GM12878 (cell line): Measurements from ENCODE around the gene NPM1. TPM values are rescaled to one million over a fixed set of nuclear protein-coding genes. Genes with fewer than 3 reads are reported as not detected.

ENCODE experiments used
- ATAC-seq: fragments of 200-7000 bp; cut with Tn5 transposase; 3 replicates; pipeline ENCODE4 v1.9.1; 2020; ENCODE audit warnings: mild to moderate bottlenecking, moderate library complexity
- BruUV-seq: library from RNA; stranded (reverse); fragments of 400-500 nt; replicated peaks from 2 replicates; lab custom pipeline; 2021; lab: Mats Ljungman, UMichigan
- CTCF ChIA-PET: fragments of 300-600 bp; sonication (Branson Sonifier 250); formaldehyde crosslinking; extraction: SDS; loops from one replicate; lab custom pipeline; 2021; ENCODE audit warnings: inconsistent platforms; lab: Yijun Ruan, JAX
- POLR2A ChIA-PET: fragments of 350-600 bp; formaldehyde crosslinking; extraction: SDS; loops from one replicate; lab custom pipeline; 2021; ENCODE audit warnings: inconsistent platforms; lab: Charles Lee
- RAD21 ChIA-PET: fragments of 300-600 bp; sonication (Branson Sonifier 250); formaldehyde crosslinking; loops from one replicate; lab custom pipeline; 2023; ENCODE audit warnings: antibody characterized with exemption; ENCODE audit not compliant: unreplicated experiment; lab: Charles Lee
- SMC1A ChIA-PET: fragments of 300-600 bp; sonication (Branson Sonifier 250); formaldehyde crosslinking; loops from one replicate; lab custom pipeline; 2023; ENCODE audit not compliant: unreplicated experiment, uncharacterized antibody; lab: Charles Lee
- DNase-seq: peaks from one replicate; pipeline ENCODE4 v3.0.0-alpha.2; 2011; ENCODE audit warnings: low read depth, low spot score
- FAIRE-seq: peaks from 3 replicates; lab custom pipeline; 2011; peaks lifted over from hg19 to GRCh38; lab: Jason Lieb, UNC
- H2AFZ ChIP-seq: 2 replicates; pipeline ENCODE4 v1.6.0; 2011; ENCODE audit warnings: low read depth, low read length, control low read depth; ENCODE audit not compliant: control insufficient read depth
- H3K27ac ChIP-seq: 2 replicates; pipeline ENCODE4 v1.5.1; 2011; ENCODE audit warnings: control low read depth; ENCODE audit not compliant: control insufficient read depth, insufficient read depth
- H3K27me3 ChIP-seq, 2 experiments: replicated peaks in 1 of 2; 2 replicates each; pipeline versions ENCODE4 v1.6.0 to v1.6.1; 2011; ENCODE audit warnings: low read length in 1 of 2; ENCODE audit not compliant: control insufficient read depth in 2 of 2, insufficient read depth in 2 of 2
- H3K36me3 ChIP-seq, 2 experiments: 2 replicates each; pipeline ENCODE4 v1.5.1; 2011; ENCODE audit warnings: low read length in 1 of 2; ENCODE audit not compliant: control insufficient read depth in 2 of 2, insufficient read depth in 2 of 2
- H3K4me1 ChIP-seq: 2 replicates; pipeline ENCODE4 v1.6.1; 2011; ENCODE audit warnings: mild to moderate bottlenecking, low read length, moderate library complexity, mixed read lengths; ENCODE audit not compliant: control insufficient read depth, insufficient read depth
- H3K4me2 ChIP-seq: 2 replicates; pipeline ENCODE4 v1.6.0; 2011; ENCODE audit warnings: control low read depth; ENCODE audit not compliant: control insufficient read depth, insufficient read depth
- H3K4me3 ChIP-seq: fragments of 200-600 bp; sonication (generic); 2 replicates; pipeline ENCODE4 v1.5.1; 2016
- H3K79me2 ChIP-seq: 2 replicates; pipeline ENCODE4 v1.6.0; 2011; ENCODE audit warnings: low read length; ENCODE audit not compliant: control insufficient read depth, insufficient read depth
- H3K9ac ChIP-seq: 2 replicates; pipeline ENCODE4 v1.8.0; 2011; ENCODE audit warnings: low read length, control low read depth, mixed read lengths; ENCODE audit not compliant: control insufficient read depth, insufficient read depth
- H3K9me3 ChIP-seq: replicated peaks from 3 replicates; pipeline ENCODE4 v1.5.1; 2011; ENCODE audit warnings: mild to moderate bottlenecking, low read length; ENCODE audit not compliant: control insufficient read depth, insufficient read depth
- H4K20me1 ChIP-seq: 2 replicates; pipeline ENCODE4 v1.6.0; 2011; ENCODE audit not compliant: control insufficient read depth, insufficient read depth
- BACH1 ChIP-seq: fragments of 450-650 bp; IDR thresholded peaks from 2 replicates; pipeline ENCODE4 v1.6.1; 2017; ENCODE audit warnings: mild to moderate bottlenecking, borderline replicate concordance
- HCFC1 ChIP-seq: fragments of 150-350 bp; IDR thresholded peaks from 2 replicates; pipeline ENCODE4 v1.6.1; 2014; ENCODE audit warnings: low read length
- MYB ChIP-seq: fragments of 150-350 bp; IDR thresholded peaks from 2 replicates; pipeline ENCODE4 v1.6.1; 2014; ENCODE audit warnings: mild to moderate bottlenecking, low read depth, low read length, borderline replicate concordance
- MYC ChIP-seq: IDR thresholded peaks from 2 replicates; pipeline ENCODE4 v1.6.1; 2011; ENCODE audit warnings: mild to moderate bottlenecking, low read length, moderate library complexity, inconsistent platforms; ENCODE audit not compliant: insufficient read depth, insufficient replicate concordance, insufficient read length, severe bottlenecking
- NFIC ChIP-seq: IDR thresholded peaks from 2 replicates; pipeline ENCODE4 v1.6.1; 2012; ENCODE audit warnings: low read depth, mild to moderate bottlenecking, inconsistent platforms, low read length, moderate library complexity
- RELA ChIP-seq: fragments of 450-650 bp; IDR thresholded peaks from 2 replicates; pipeline ENCODE4 v1.8.0; 2014; ENCODE audit warnings: borderline replicate concordance; ENCODE audit not compliant: partially characterized antibody
- SMAD5 ChIP-seq: IDR thresholded peaks from 2 replicates; pipeline ENCODE4 v1.6.1; 2016; ENCODE audit warnings: antibody characterized with exemption, low read depth
- WGBS: methylation state at CpG from one replicate; pipeline ENCODE4 v1.1.6; 2016; ENCODE audit warnings: low lambda C conversion rate; ENCODE audit not compliant: insufficient replicate concordance, insufficient coverage; ENCODE audit errors: missing lambda C conversion rate; 5-methylcytosine and 5-hydroxymethylcytosine counted together
- in situ Hi-C: fragments of 300-500 bp; cut with MboI; formaldehyde crosslinking; loops from 9 replicates; pipeline ENCODE4 v1.14.3; 2018; ENCODE audit warnings: mixed read lengths
- intact Hi-C: fragments of 100-400 bp; cut with micrococcal nuclease; formaldehyde crosslinking; loops from one replicate; pipeline ENCODE4 v1.14.2; 2022; ENCODE audit not compliant: unreplicated experiment
- microRNA-seq: library from miRNA; unstranded; fragments of <30 nt; microRNA quantifications from one replicate; pipeline ENCODE4, GENCODE V29; 2018
- polyA plus RNA-seq, 11 experiments: library from polyadenylated mRNA; depleted of rRNA in 4 of 11; unstranded in 6 of 11; stranded (reverse) in 5 of 11; fragments of >200 nt; fragmentation: Nextera tagmentation in 4 of 11; fragmentation: Illumina TruSeq in 1 of 11; extraction: Ambion mirVana in 4 of 11; extraction: Trizol in 1 of 11; gene quantifications; 1 replicate in 1 of 11; 2 replicates in 10 of 11; pipeline versions ENCODE4 v1.2.1 to v1.2.3, GENCODE V29; 2011 to 2016; ENCODE audit warnings: inconsistent platforms in 2 of 11, missing spikeins in 2 of 11, low read depth in 1 of 11
- small RNA-seq: library from RNA; depleted of rRNA; stranded (forward); fragments of <200 nt; gene quantifications from one replicate; pipeline ENCODE3, GENCODE V24; 2014
- total RNA-seq, 4 experiments: library from RNA; depleted of rRNA in 3 of 4; stranded (reverse); fragments of >200 nt in 3 of 4; fragmentation: Illumina TruSeq in 1 of 4; extraction: Trizol in 1 of 4; gene quantifications; 2 replicates each; pipeline versions ENCODE4 v1.2.1 to v1.2.3, GENCODE V29; 2013 to 2021

Gene NPM1
- total and polyA plus RNA-seq, 10 of the 15 experiments (the other 5 are each of a cell fraction or from before 2014, with no cell fraction given): 1,843 to 5,466 (median 2,866) TPM

GRCh38 chr5:171459839-171460238, 72.2 kb downstream of the NPM1 start:
- POLR2A ChIA-PET: no interaction called here
- FAIRE-seq (no peak), DNase-seq (no peak), ATAC-seq (no peak)
- Histone ChIP-seq H3K4me2 (no peak overlapping the region), H3K27me3 (peaks cover 4 to 6% of the 10 kb centered on the region in 2 experiments), H4K20me1 (no peaks in the 10 kb centered on the region), H3K36me3 (no peaks in the 10 kb centered on the region), H3K4me3 (no peak overlapping the region), H3K4me1 (no peaks in the 10 kb centered on the region), H3K27ac (no peak overlapping the region), H2AFZ (no peak overlapping the region), H3K9me3 (no peaks in the 10 kb centered on the region), H3K9ac (no peak overlapping the region), H3K79me2 (no peaks in the 10 kb centered on the region)
- in situ Hi-C loops (no loop called here), intact Hi-C loops (no loop called here)
- RAD21 ChIA-PET: no interaction called here
- TF ChIP-seq RELA (no peak), MYB (no peak), SMAD5 (no peak), NFIC (no peak), BACH1 (no peak), HCFC1 (no peak), MYC (no peak)
- CTCF ChIA-PET: no interaction called here
- SMC1A ChIA-PET: no interaction called here
- no TSS peak for BruUV-seq
- 18% methylated on average over 6 of the region's 6 CpGs for WGBS

Small RNA genes within 50 kb of the gene (microRNA-seq; reads per million reads assigned to microRNA genes)
- 0.56 reads per million for gene MIR3912

Small RNA genes within 50 kb of the gene (small RNA-seq; reads per million reads assigned to genes)
- not detected for gene AC091980.1
- gene MIR3912: 4.4 reads per million, percentile 85 among the genes with 10 or more reads in this experiment
- not detected for gene RN7SL339P
- gene SNORA70J: not detected

Other genes starting within 250 kb of the NPM1 start
- gene TLX3, start 78.6 kb upstream of the NPM1 start, total RNA-seq (2014; rRNA removed): not detected in 2 replicates
- not detected in 2 replicates for gene TLX3, start 78.6 kb upstream of the NPM1 start, total RNA-seq (2014; rRNA removed; fragmentation: Illumina TruSeq; extraction: Trizol)
- gene TLX3, start 78.6 kb upstream of the NPM1 start, total RNA-seq (2021): not detected in 2 replicates
- gene TLX3, start 78.6 kb upstream of the NPM1 start, polyA plus RNA-seq (2011; rRNA removed): not detected in 2 replicates
- not detected in 2 replicates for gene TLX3, start 78.6 kb upstream of the NPM1 start, polyA plus RNA-seq (2014; fragmentation: Illumina TruSeq; extraction: Trizol)
- not detected for gene TLX3, start 78.6 kb upstream of the NPM1 start, polyA plus RNA-seq (2014; fragmentation: Nextera tagmentation; extraction: Ambion mirVana)
- gene TLX3, start 78.6 kb upstream of the NPM1 start, polyA plus RNA-seq (2014; rRNA removed): not detected in 2 replicates
- gene TLX3, start 78.6 kb upstream of the NPM1 start, polyA plus RNA-seq (2016; fragmentation: Nextera tagmentation; extraction: Ambion mirVana): not detected
- 0.06 and 0.11 TPM in 2 replicates for gene FGF18, start 31.8 kb downstream of the NPM1 start, total RNA-seq (2014; rRNA removed)
- 0.04 TPM in 1 of 2 replicates, not detected in the other for gene FGF18, start 31.8 kb downstream of the NPM1 start, total RNA-seq (2014; rRNA removed; fragmentation: Illumina TruSeq; extraction: Trizol)
- not detected in 2 replicates for gene FGF18, start 31.8 kb downstream of the NPM1 start, total RNA-seq (2021)
- 0.03 TPM in 1 of 2 replicates, not detected in the other for gene FGF18, start 31.8 kb downstream of the NPM1 start, polyA plus RNA-seq (2011; rRNA removed)
- gene FGF18, start 31.8 kb downstream of the NPM1 start, polyA plus RNA-seq (2014; fragmentation: Illumina TruSeq; extraction: Trizol): not detected in 2 replicates
- gene FGF18, start 31.8 kb downstream of the NPM1 start, polyA plus RNA-seq (2014; fragmentation: Nextera tagmentation; extraction: Ambion mirVana): not detected
- 0.09 TPM in 1 of 2 replicates, not detected in the other for gene FGF18, start 31.8 kb downstream of the NPM1 start, polyA plus RNA-seq (2014; rRNA removed)
- gene FGF18, start 31.8 kb downstream of the NPM1 start, polyA plus RNA-seq (2016; fragmentation: Nextera tagmentation; extraction: Ambion mirVana): under 1 TPM in 1 of 2 experiments, not detected in 1; 0.10 TPM